ENCODE results near the gene SLC35B2. TPM values are rescaled to one million over a fixed set of nuclear protein-coding genes. Genes with fewer than 3 reads are reported as not detected.

SLC35B2 gene
- total RNA-seq, 1 experiment from 2014 or later, result 28.9 TPM

- peak; percentile 25; the same call in 1 of the 2 replicates for TF ChIP-seq ZNF423 (CRISPR knock-in tag; IDR thresholded peaks at IDR 0.05)
- TF ChIP-seq ZNF281 (CRISPR knock-in tag; IDR thresholded peaks at IDR 0.05), result peak; percentile 21; the same call in 1 of the 2 replicates
- TF ChIP-seq ZNF121 (CRISPR knock-in tag; IDR thresholded peaks at IDR 0.05), result no peak
- peak; percentile 87; the same call in 1 of the 2 replicates for TF ChIP-seq ZNF138 (CRISPR knock-in tag; conservative IDR thresholded peaks at IDR 0.05)
- TF ChIP-seq ARID4B (CRISPR knock-in tag; IDR thresholded peaks at IDR 0.05; ENCODE audit: borderline replicate concordance), result peak; percentile 72
- no peak for TF ChIP-seq TEAD1 (CRISPR knock-in tag; IDR thresholded peaks at IDR 0.05)
- 0 out of 2 replicates have a peak, but pooled peaks have one; percentile 12 for TF ChIP-seq ETV6 (CRISPR knock-in tag; IDR thresholded peaks at IDR 0.05)
- TF ChIP-seq CREM (CRISPR knock-in tag; IDR thresholded peaks at IDR 0.05), result peak; percentile 80
- peak; percentile 82 for TF ChIP-seq E2F4 (CRISPR knock-in tag; IDR thresholded peaks at IDR 0.05; ENCODE audit: borderline replicate concordance, low read depth)
- TF ChIP-seq CBFB (CRISPR knock-in tag; IDR thresholded peaks at IDR 0.05; ENCODE audit: low read depth), result no peak
- TF ChIP-seq RELA (CRISPR knock-in tag; IDR thresholded peaks at IDR 0.05; ENCODE audit: borderline replicate concordance), result peak; percentile 73; the same call in 1 of the 2 replicates
- 0 out of 2 replicates have a peak, but pooled peaks have one; percentile 41 for TF ChIP-seq CREB1 (CRISPR knock-in tag; IDR thresholded peaks at IDR 0.05)
These were observed 40.0 kb upstream of the SLC35B2 start (continued) for GRCh38 chr6:44297063-44298038.

GRCh38 chr6:44294832-44295791 lies 37.8 kb upstream of the SLC35B2 start:
- ChIA-PET POLR2A (no interaction called here), CTCF (interaction anchor here (0.8 to 5.3 kb wide), 7 partner anchors 10 to 38 kb away, joined by 3 to 37 read pairs (median 7); partner anchors contain the start of genes AARS2 and TMEM151B)
- peaks cover 11% of the 10 kb centered on the region for H3K4me1 Mint-ChIP-seq
- no peak for ATAC-seq
- no peak overlapping the region for H3K27ac Mint-ChIP-seq
- no peak for DNase-seq (ENCODE audit: low spot score)
- no peak overlapping the region for H3K4me3 Mint-ChIP-seq
- H3K9me3 Mint-ChIP-seq, result no peaks in the 10 kb centered on the region
- peaks cover 48% of the 10 kb centered on the region for H3K27me3 Mint-ChIP-seq (ENCODE audit: low read depth)
- H3K36me3 Mint-ChIP-seq, result peaks cover 3% of the 10 kb centered on the region
- no peak for TF ChIP-seq NR1H2 (CRISPR knock-in tag; IDR thresholded peaks at IDR 0.05)
